Kidney epithelial cell (primary cell): ENCODE results near the gene KLHL22. TPM values are rescaled to one million over a fixed set of nuclear protein-coding genes. Genes with fewer than 3 reads are reported as not detected.

Experiments
- DNase-seq: peaks from one replicate; pipeline ENCODE4 v3.0.0-alpha.2; 2010; ENCODE audit warnings: low read depth
- H3K27me3 ChIP-seq: 2 replicates; pipeline ENCODE4 v1.6.0; 2011; ENCODE audit warnings: low read length; ENCODE audit not compliant: control insufficient read depth, insufficient read depth
- H3K36me3 ChIP-seq: 2 replicates; pipeline ENCODE4 v1.5.1; 2011; ENCODE audit warnings: low read length; ENCODE audit not compliant: control insufficient read depth, insufficient read depth
- H3K4me3 ChIP-seq: 2 replicates; pipeline ENCODE4 v1.5.1; 2011; ENCODE audit warnings: low read depth, mild to moderate bottlenecking, control low read depth, low read length
- total RNA-seq: library from RNA; depleted of rRNA; stranded (reverse); fragments of >200 nt; gene quantifications from 2 replicates; pipeline ENCODE4 v1.2.3, GENCODE V29; 2015
- TF ChIP-seq, protein P1 (sequence below): IDR thresholded peaks from 2 replicates; pipeline ENCODE4 v1.5.1; 2011; ENCODE audit warnings: mild to moderate bottlenecking, moderate library complexity, low read length, control low read depth, inconsistent platforms; ENCODE audit not compliant: insufficient read depth, poor library complexity, severe bottlenecking

KLHL22 gene
- total RNA-seq, 1 donor from 2014 or later, result 18.6 TPM

DNA sequence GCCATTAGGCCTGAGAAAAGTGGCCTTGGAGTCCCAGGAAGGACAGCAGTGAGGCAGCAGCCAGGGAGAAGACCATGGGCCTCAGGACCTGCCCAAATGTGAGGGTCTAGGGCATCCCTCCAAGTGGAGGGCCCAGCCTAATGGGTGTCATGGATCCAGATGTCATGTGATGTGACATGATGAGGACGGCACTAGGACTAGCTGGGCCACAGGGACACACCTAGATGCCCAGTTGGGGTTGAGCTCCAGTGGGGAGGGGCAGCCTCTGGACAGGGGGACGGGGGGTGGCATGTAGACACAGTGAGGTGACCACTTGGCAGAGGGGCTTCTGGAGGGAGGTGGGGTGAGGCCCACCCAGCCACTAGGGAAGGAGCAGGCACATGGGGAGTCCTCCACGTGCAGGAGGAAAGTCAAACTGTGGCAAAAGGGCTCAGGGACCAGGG, 63.3 kb downstream of the KLHL22 start:
- no peak for DNase-seq

DNA sequence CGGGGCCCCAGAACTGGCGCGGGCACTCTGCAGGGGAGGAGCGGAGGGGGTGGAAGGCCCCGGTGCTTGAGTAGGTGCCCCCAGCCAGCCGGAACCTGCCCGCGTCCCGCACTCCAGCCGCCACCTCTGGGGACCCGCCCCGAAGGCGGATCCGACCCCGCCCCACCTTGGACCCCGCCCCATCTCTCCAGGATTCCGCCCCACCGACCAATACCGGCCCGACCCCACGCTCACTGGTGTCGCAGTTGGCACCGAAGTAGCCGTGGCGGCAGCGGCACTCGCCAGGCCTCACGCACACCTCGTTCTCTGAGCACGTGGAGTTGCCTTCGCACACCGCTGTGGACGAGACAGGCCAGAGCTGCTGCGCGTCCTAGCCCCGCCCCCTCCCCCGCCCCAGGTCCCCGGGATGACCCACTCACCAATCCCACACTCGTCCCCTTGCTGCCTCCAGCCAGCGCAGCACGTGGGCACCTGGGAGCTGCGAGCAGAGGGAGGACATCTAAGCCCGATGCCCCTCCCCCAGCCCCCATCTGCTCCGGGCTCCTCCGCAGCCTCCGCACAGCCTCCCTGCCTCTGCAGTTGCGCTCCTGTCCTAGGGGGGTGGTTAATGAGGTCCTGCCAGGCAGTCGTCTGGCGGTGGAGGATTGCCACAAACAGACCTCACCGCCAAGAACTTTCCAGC, 63.9 kb downstream of the KLHL22 start:
- Histone ChIP-seq H3K4me3 (no peak overlapping the region), H3K36me3 (no peaks in the 10 kb centered on the region), H3K27me3 (peaks cover 33% of the 10 kb centered on the region)
- TF ChIP-seq, protein P1, sequence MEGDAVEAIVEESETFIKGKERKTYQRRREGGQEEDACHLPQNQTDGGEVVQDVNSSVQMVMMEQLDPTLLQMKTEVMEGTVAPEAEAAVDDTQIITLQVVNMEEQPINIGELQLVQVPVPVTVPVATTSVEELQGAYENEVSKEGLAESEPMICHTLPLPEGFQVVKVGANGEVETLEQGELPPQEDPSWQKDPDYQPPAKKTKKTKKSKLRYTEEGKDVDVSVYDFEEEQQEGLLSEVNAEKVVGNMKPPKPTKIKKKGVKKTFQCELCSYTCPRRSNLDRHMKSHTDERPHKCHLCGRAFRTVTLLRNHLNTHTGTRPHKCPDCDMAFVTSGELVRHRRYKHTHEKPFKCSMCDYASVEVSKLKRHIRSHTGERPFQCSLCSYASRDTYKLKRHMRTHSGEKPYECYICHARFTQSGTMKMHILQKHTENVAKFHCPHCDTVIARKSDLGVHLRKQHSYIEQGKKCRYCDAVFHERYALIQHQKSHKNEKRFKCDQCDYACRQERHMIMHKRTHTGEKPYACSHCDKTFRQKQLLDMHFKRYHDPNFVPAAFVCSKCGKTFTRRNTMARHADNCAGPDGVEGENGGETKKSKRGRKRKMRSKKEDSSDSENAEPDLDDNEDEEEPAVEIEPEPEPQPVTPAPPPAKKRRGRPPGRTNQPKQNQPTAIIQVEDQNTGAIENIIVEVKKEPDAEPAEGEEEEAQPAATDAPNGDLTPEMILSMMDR, result no peak
- no peak for DNase-seq

More for the DNA sequence above, 63.3 kb downstream of the KLHL22 start:
- TF ChIP-seq, protein P1, result no peak
- H3K36me3 ChIP-seq, result no peaks in the 10 kb centered on the region
- H3K27me3 ChIP-seq, result peaks cover 36% of the 10 kb centered on the region
- no peak overlapping the region for H3K4me3 ChIP-seq

DNA sequence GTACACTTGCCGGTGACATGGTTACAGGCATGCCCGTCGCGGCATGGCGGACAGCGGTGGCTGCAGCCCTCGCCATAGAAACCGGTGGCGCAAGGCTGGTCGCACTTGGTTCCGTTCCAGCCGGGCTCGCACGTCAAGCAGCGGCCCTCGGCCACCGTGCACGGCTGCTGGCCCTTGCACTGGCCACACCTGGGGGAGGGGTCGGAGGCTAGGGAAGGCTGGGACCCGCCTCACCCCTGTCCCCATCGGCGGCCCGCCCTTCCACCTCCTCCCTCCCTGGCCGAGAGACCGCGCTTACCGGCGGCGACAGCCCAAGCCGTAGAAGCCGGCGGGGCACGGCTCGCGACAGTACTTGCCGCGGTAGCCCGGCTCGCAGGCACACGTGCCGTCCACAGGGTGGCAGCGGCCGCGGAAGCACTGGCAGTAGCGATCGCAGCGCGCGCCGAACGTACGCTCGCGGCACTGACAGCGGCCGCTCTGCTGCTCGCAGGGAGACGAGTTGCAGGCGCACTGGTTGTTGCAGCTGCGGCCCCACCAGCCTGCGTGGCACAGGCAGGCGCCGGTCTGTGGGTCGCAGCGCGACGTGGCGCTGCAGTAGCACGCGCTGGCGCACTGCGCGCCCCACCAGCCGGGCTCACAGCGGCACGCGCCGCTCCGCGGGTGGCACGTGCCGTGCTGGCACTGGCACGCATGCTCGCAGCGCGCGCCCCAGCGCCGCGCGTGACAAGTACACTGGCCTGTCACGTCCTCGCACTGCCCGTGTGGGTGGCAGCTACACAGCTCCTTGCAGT, 64.7 kb downstream of the KLHL22 start:
- Histone ChIP-seq H3K36me3 (no peaks in the 10 kb centered on the region), H3K4me3 (peak overlapping the region; percentile 7), H3K27me3 (peaks cover 36% of the 10 kb centered on the region)
- TF ChIP-seq, protein P1, result peak; percentile 30
- DNase-seq, result no peak

DNA sequence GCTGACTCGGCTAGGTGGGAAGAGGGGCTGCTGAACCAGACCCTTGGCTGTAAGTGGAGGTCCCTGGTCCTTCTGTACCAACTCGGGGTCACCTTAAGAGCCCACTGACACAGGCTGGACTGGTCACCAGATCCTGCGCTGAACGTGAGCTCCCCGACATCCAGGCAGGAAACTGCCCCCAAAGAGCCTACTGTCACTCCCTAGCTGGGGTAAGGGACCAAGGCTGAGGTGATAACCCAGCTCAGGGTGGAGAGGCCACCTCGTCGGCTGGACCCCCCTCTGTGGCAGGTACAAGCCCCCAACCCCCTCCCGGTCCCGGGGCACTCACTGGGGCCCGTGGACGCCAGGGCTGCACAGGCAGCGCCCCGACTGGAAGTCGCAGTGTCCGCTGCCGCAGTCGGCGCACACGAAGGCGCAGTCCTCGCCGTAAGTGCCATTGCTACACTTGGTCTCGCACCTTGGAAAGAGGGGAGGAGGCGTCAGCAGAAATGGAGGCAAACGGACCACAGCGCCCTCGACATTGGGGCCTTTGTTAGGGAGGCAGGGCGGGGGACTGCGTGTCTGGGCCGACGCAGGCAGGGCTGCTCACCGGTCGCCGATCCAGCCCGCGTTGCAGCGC, 65.4 kb downstream of the KLHL22 start:
- TF ChIP-seq, protein P1, result no peak
- no peak overlapping the region for H3K4me3 ChIP-seq
- H3K36me3 ChIP-seq, result no peaks in the 10 kb centered on the region
- DNase-seq, result no peak
- peaks cover 37% of the 10 kb centered on the region for H3K27me3 ChIP-seq

DNA sequence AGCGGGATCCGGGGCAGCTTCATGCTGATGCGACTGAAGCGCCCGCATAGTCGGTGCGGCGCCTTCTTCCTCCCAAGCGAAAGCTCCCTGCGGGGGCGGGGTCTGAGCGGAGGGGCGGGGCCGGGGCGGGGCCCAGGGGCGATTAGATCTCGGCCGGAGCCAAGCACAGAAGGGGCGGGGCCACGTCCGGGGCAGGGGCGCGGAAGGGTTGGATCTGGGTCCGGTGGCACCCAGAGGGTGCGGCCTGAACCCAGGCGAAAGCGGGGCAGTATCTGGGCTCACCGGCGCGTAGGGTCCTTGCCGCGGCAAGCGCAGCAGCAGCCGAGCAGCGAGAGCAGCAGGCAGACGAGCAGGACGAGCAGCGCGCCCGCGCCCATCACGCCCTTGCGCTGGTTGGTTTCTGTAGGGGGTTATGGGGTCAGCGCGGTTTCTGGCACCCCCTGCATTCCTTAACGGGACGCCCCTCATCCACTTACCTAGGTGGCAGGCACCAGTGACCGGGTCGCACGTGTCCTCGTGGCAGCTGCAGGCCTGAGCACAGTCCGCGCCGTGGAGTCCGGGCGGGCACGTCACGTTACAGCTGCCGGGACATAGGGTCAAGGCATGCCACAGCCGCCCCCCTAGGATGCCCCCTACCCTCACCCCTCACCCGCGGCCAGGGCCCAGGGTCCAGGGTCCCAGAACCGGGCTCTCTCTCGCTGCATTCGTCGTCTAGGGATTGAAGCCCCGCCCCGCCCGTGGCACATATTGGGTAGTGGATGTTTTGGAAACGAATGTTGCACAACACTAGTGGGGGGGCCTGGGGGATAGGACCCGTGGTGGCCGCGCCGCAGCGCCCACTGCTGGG, 66.1 kb downstream of the KLHL22 start:
- no peak for DNase-seq
- Histone ChIP-seq H3K27me3 (peaks cover 39% of the 10 kb centered on the region), H3K4me3 (peak overlapping the region; percentile 27), H3K36me3 (no peaks in the 10 kb centered on the region)
- TF ChIP-seq, protein P1, result no peak
